ENCODE data around the gene MRAP2.

Gene MRAP2

GRCh38 chr6:84135291-84135690 is 101.7 kb downstream of the MRAP2 start:
- DNase-seq (ENCODE audit: low spot score): no peak

GRCh38 chr6:84136364-84137050 is 102.9 kb downstream of the MRAP2 start:
- no peak for DNase-seq (ENCODE audit: low spot score)

GRCh38 chr6:84137051-84137375 is 103.4 kb downstream of the MRAP2 start:
- DNase-seq (ENCODE audit: low spot score): no peak

- DNase-seq (ENCODE audit: low spot score): no peak
Measured at GRCh38 chr6:84137989-84138575, 104.5 kb downstream of the MRAP2 start.

- DNase-seq (ENCODE audit: low spot score): no peak
Measured at GRCh38 chr6:84139311-84139710, 105.7 kb downstream of the MRAP2 start.
